Activated naive CD4-positive, alpha-beta T cell treated with anti-CD3 and anti-CD28 coated beads, Interleukin-2, amount 10 ng/mL, durations not matched to agents 7 days and 5 days (primary cell): ENCODE results near the gene SLC8A1.

ENCODE experiments used
- CTCF ChIA-PET: fragments of 350-600 bp; sonication (Branson Sonifier 250); formaldehyde crosslinking; loops from one replicate; lab custom pipeline; 2021; ENCODE audit warnings: antibody characterized with exemption; lab: Charles Lee
- DNase-seq: peaks from one replicate; pipeline ENCODE4 v3.0.0-alpha.2; 2020
- H3K27ac Mint-ChIP-seq: one replicate; pipeline ENCODE4 v1.8.0; 2021; ENCODE audit warnings: mild to moderate bottlenecking, moderate library complexity, mixed read lengths
- H3K27me3 Mint-ChIP-seq: one replicate; pipeline ENCODE4 v1.8.0; 2021; ENCODE audit warnings: mild to moderate bottlenecking, mixed read lengths
- H3K36me3 Mint-ChIP-seq: one replicate; pipeline ENCODE4 v1.8.0; 2021; ENCODE audit warnings: mixed read lengths
- H3K4me1 Mint-ChIP-seq: one replicate; pipeline ENCODE4 v1.8.0; 2021; ENCODE audit warnings: mixed read lengths
- H3K4me3 Mint-ChIP-seq: one replicate; pipeline ENCODE4 v1.8.0; 2021; ENCODE audit warnings: mild to moderate bottlenecking, moderate library complexity, mixed read lengths
- H3K9me3 Mint-ChIP-seq: one replicate; pipeline ENCODE4 v1.8.0; 2021; ENCODE audit warnings: mixed read lengths

Gene SLC8A1

DNA sequence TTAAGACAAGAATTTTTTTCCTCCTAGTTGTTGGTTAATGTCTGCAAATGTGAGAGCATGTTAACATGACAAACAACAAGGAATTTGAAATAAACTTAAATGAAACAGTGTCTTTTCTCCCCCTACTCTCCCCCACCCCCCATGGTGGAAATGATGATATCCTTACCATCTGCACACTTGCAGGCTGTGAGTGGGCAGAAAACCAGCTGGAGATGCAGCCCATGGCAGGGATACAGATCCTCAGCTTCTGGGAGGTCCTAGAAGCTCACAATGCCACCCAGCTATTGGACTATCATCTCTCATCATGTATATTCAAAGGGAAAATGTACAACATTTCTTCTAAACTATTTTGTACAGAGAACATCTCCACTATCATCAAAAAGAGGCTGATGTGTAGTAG, 196.8 kb downstream of the SLC8A1 start:
- Mint-ChIP-seq H3K36me3 (no peaks in the 10 kb centered on the region), H3K9me3 (no peaks in the 10 kb centered on the region), H3K4me1 (no peaks in the 10 kb centered on the region), H3K4me3 (no peak overlapping the region), H3K27ac (no peak overlapping the region), H3K27me3 (no peaks in the 10 kb centered on the region)
- no peak for DNase-seq
- CTCF ChIA-PET, result no interaction called here

DNA sequence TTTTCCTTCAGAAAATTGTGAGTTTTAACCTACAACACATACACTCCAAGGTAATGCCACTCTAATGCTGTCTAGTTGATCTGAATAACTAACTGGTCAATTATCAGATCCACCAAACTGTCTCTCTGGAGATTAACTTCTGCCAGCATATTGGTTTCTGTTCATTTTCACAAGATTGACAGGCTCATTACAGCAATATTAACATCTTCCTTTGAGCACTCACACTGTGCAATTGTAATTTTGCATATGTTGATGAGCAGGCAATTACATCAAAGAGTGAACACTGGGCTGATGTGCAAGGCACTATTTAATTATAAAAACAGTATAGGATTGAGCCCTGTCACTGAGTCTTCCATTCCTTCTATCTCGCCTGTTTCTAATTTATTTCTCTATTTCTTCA, 197.3 kb downstream of the SLC8A1 start:
- Mint-ChIP-seq H3K27ac (no peak overlapping the region), H3K36me3 (no peaks in the 10 kb centered on the region), H3K4me3 (no peak overlapping the region), H3K27me3 (no peaks in the 10 kb centered on the region), H3K4me1 (no peaks in the 10 kb centered on the region), H3K9me3 (no peaks in the 10 kb centered on the region)
- DNase-seq, result no peak
- CTCF ChIA-PET, result no interaction called here

DNA sequence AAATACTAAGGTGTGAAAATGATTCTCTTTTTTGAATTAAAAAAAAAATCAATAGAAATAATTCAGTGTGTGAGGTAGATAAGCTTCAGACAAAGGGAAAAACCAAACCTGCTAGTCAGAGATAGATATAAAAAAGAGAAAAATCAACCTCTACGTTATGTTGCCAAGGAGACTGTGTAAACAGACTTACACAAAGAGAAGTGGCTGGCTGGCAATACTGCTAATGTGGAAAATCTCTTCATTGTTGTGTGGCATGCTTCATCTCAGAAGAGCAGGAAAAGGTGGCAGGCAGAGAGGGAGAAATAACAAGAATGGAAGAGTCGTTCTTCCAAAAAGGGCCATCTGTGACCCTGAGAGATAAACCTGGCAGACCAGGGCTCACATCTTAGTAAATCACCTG, 200.8 kb downstream of the SLC8A1 start:
- CTCF ChIA-PET, result no interaction called here
- Mint-ChIP-seq H3K36me3 (no peaks in the 10 kb centered on the region), H3K27ac (no peak overlapping the region)

DNA sequence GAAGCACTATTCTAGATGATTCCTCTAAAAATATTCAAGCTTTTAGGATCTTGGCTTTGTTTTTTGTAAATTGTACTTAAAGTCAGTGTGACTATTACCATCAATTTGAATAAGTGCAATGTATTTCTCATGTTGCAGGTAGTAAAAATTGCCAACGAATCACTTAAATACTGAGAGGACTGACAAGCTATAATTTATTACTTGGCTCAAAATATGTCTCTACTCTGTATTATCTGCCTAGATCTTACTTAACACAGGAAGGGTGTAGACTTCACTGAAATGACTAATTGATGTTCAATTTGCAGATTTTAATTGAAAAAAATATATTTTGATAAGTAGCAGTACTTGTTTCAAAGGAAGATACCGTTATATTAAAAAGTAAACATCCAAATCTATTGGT, 202.3 kb downstream of the SLC8A1 start:
- peaks cover 3% of the 10 kb centered on the region for H3K27me3 Mint-ChIP-seq
- H3K27ac Mint-ChIP-seq, result no peak overlapping the region
- DNase-seq, result no peak
- no peaks in the 10 kb centered on the region for H3K9me3 Mint-ChIP-seq
- no peak overlapping the region for H3K4me3 Mint-ChIP-seq
- H3K36me3 Mint-ChIP-seq, result no peaks in the 10 kb centered on the region
- no peaks in the 10 kb centered on the region for H3K4me1 Mint-ChIP-seq
- CTCF ChIA-PET, result no interaction called here

More for the DNA sequence above, 200.8 kb downstream of the SLC8A1 start:
- H3K4me1 Mint-ChIP-seq, result no peaks in the 10 kb centered on the region
- no peaks in the 10 kb centered on the region for H3K27me3 Mint-ChIP-seq
- DNase-seq, result no peak
- H3K4me3 Mint-ChIP-seq, result no peak overlapping the region
- H3K9me3 Mint-ChIP-seq, result no peaks in the 10 kb centered on the region

DNA sequence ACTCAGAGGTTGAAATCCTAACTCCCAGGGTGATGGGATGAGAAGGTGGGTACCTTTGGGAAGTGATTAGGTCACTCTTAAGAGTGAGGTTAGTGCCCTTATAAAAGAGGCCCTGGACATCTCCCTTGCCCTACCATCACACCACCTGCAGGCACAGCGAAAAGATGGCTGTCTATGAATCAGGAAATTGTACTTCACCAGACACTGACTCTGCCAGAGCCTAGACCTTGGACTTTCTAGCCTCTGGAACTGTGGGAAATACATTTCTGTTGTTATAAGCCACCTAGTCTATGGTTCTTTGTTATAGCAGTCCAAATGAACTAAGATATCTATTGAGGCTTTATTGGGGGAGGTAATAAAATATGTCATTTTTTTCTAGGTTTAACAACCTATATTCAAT, 203.6 kb downstream of the SLC8A1 start:
- H3K36me3 Mint-ChIP-seq, result no peaks in the 10 kb centered on the region
- no peak overlapping the region for H3K4me3 Mint-ChIP-seq
- H3K4me1 Mint-ChIP-seq, result no peaks in the 10 kb centered on the region
- no peak overlapping the region for H3K27ac Mint-ChIP-seq
- no peaks in the 10 kb centered on the region for H3K9me3 Mint-ChIP-seq
- CTCF ChIA-PET, result no interaction called here
- peaks cover 3% of the 10 kb centered on the region for H3K27me3 Mint-ChIP-seq
- DNase-seq, result no peak

DNA sequence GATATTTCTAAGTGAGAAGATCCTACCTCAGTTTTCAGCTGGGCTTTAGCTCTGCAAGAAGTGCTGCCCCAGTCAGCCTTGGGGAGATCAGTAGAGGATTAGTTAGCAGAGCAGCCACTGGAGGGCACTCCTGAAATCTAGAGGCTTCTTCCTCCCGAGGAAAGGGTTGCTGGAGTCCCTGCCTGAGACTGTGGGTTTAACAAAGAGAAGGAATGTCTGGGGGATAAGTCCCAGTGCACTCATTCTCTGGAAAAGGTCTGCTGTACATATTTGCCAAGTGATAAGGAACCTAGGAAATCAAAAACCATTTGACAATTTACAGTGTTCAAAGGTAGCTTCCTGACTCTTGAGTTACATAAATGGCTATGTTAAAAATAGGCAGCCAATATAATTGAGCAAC, 207.2 kb downstream of the SLC8A1 start:
- Mint-ChIP-seq H3K27ac (no peak overlapping the region), H3K4me1 (no peaks in the 10 kb centered on the region), H3K9me3 (no peaks in the 10 kb centered on the region), H3K4me3 (no peak overlapping the region), H3K27me3 (peaks cover 3% of the 10 kb centered on the region), H3K36me3 (no peaks in the 10 kb centered on the region)
- DNase-seq, result no peak
- CTCF ChIA-PET, result interaction anchor here (0.8 to 1.8 kb wide), 5 partner anchors 12 to 333 kb away, joined by 3 to 4 read pairs (median 3); no protein-coding TSS in a partner anchor

DNA sequence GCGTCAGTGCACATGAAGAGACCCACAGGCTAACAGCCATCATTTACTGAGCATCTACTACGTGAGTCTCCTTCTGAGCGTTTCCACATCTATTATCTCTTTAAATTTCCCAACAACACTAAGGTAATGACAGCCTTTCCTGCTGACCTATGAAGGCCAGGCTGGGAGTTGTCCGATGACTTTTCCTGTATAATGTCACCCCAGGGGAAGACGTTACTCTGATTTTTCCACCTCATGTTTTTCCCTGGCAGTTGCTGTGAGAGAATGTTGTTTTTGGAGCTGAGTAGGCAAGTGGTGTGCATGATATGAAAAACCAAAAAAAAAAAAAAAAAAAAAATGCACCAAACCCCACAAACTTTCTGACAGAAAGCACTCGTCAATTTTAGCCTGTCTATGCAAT, 207.6 kb downstream of the SLC8A1 start:
- H3K36me3 Mint-ChIP-seq, result no peaks in the 10 kb centered on the region
- peaks cover 3% of the 10 kb centered on the region for H3K27me3 Mint-ChIP-seq
- no peak overlapping the region for H3K4me3 Mint-ChIP-seq
- H3K9me3 Mint-ChIP-seq, result no peaks in the 10 kb centered on the region
- DNase-seq, result no peak
- H3K27ac Mint-ChIP-seq, result no peak overlapping the region
- no peaks in the 10 kb centered on the region for H3K4me1 Mint-ChIP-seq
- CTCF ChIA-PET, result interaction anchor here (0.6 to 1.8 kb wide), 5 partner anchors 12 to 333 kb away, joined by 3 to 4 read pairs (median 3); no protein-coding TSS in a partner anchor

DNA sequence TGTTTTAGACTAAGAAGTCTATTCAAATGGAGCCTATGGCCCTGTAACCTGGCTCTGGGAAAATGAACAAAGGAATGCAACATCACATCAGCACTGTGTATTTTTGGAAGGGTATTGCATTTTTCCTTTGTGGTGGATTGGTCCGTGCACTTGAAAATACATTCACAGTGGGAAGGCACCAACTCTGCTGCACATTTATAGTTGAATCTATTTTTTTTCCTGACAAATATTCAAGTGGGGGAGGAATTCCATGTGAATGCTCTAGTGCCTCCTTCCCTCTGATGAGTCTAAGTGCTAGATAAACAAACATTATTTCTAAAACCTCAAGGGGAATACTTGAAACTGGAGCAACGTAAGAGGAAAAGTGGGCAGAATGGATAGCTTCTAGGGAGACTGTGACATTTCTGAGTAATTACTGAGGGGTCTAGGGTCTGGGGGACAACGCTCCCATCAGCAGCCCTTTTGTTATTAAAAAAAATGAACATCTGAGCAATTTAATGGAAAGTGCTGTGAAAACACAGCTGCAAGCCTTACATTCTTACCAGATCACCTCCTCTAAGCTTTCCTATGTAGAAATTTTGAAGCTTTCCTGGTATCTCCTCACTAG, 208.2 kb downstream of the SLC8A1 start:
- no peaks in the 10 kb centered on the region for H3K36me3 Mint-ChIP-seq
- H3K27me3 Mint-ChIP-seq, result peaks cover 3% of the 10 kb centered on the region
- no peak for DNase-seq
- H3K4me3 Mint-ChIP-seq, result no peak overlapping the region
- no peaks in the 10 kb centered on the region for H3K9me3 Mint-ChIP-seq
- H3K27ac Mint-ChIP-seq, result no peak overlapping the region
- no peaks in the 10 kb centered on the region for H3K4me1 Mint-ChIP-seq
- CTCF ChIA-PET, result interaction anchor here (0.6 to 1.8 kb wide), 4 partner anchors 207 to 332 kb away, joined by 3 to 4 read pairs (median 3); no protein-coding TSS in a partner anchor

DNA sequence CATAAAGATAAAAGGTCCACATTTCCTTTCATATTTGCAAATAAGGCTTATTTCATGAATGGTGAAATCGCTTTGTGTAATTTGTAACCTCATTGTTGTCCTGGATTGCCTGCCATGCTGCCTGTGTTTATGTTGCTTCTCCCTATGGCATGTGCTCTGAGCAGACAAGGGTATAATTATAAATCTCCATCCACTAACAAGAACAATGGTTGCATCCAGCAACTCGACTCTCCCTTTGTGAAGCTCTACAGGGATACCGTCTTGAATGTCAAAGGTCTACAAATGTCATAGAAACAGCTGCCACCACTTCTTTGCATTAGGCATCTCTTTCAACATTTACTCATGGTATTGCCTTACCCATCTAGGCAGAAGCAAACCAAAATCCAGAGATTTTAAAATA, 209.6 kb downstream of the SLC8A1 start:
- CTCF ChIA-PET, result no interaction called here
- no peak for DNase-seq
- Mint-ChIP-seq H3K36me3 (no peaks in the 10 kb centered on the region), H3K27me3 (peaks cover 3% of the 10 kb centered on the region), H3K4me3 (no peak overlapping the region), H3K27ac (no peak overlapping the region), H3K9me3 (no peaks in the 10 kb centered on the region), H3K4me1 (no peaks in the 10 kb centered on the region)

DNA sequence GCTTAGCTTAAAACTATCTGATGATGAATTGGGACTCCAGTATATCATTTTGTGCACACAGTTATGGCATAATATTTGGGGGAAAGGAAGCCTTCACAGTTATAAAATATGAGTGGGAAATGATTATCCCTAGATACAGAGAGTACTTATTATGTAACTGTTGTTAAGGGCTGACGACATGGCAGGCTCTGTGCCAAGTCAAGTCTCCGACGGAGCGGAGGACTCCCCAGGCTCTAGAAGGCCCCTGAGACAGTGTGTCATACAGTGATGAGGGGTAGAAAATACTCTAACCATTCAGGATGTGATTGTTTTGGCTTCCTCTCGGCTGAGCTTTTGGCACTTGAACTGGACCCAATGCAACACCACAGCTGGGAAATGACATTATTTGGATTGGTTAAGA, 211.8 kb downstream of the SLC8A1 start:
- CTCF ChIA-PET, result no interaction called here
- no peak for DNase-seq
- peaks cover 3% of the 10 kb centered on the region for H3K27me3 Mint-ChIP-seq
- H3K4me3 Mint-ChIP-seq, result no peak overlapping the region
- H3K9me3 Mint-ChIP-seq, result no peaks in the 10 kb centered on the region
- no peaks in the 10 kb centered on the region for H3K36me3 Mint-ChIP-seq
- no peak overlapping the region for H3K27ac Mint-ChIP-seq
- H3K4me1 Mint-ChIP-seq, result no peaks in the 10 kb centered on the region

DNA sequence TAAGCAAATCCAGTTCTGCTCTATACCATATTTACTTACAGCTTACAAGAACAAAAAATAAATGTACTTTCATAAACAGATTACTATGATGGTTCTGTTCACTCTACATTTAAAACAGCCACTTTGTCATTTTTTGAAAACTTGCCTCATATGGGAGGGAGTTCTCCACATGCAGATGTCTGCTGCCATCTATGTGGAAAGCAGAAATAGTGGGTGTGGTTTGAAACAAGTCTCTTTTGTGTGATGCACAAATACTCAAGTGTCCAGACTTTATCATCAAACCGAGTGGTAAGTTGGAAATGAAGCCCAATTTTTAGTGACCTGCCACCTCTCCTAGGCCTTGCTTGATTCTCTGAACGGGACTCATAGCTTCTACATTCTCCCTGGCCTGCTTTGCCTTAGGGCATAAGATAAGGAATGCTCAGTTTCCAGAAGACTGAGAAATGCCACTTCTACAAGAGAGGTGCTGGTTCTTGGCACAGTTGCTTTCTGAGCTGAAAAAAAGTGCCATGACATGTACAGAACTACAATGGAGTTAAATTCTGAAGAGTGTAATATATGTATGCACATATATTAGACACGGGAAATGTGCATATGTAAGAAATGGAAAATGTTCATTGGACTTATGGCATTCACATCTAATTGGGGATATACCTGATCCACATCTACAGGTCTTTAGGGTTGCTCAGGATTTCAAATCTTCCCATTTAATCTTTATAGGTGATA, 221.0 kb downstream of the SLC8A1 start:
- DNase-seq, result no peak
- Mint-ChIP-seq H3K36me3 (no peaks in the 10 kb centered on the region), H3K27ac (no peak overlapping the region)

DNA sequence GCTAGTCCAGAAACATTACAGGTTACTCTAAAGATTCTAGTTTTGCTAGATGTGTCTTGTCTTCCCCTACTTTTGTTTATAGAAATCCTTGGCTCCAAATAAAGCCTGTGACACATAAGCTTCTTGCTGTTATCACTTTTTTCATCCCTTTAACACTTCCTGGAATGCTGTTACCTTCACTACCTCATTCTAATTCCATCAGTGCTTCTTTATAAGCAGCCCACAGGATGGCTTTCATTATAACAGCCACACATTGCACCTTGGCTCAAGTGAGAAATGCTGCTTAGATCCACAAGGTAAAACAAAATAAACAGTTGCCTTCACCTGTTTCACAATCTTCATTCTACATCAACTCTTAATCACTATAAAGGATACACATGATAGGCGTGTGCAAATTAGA, 221.7 kb downstream of the SLC8A1 start:
- Mint-ChIP-seq H3K27ac (no peak overlapping the region), H3K4me3 (no peak overlapping the region), H3K4me1 (no peaks in the 10 kb centered on the region), H3K27me3 (no peaks in the 10 kb centered on the region), H3K36me3 (no peaks in the 10 kb centered on the region), H3K9me3 (no peaks in the 10 kb centered on the region)
- CTCF ChIA-PET, result no interaction called here
- DNase-seq, result no peak

More for the DNA sequence above, 221.0 kb downstream of the SLC8A1 start:
- Mint-ChIP-seq H3K9me3 (no peaks in the 10 kb centered on the region), H3K4me3 (no peak overlapping the region), H3K27me3 (no peaks in the 10 kb centered on the region), H3K4me1 (no peaks in the 10 kb centered on the region)
- CTCF ChIA-PET, result no interaction called here

DNA sequence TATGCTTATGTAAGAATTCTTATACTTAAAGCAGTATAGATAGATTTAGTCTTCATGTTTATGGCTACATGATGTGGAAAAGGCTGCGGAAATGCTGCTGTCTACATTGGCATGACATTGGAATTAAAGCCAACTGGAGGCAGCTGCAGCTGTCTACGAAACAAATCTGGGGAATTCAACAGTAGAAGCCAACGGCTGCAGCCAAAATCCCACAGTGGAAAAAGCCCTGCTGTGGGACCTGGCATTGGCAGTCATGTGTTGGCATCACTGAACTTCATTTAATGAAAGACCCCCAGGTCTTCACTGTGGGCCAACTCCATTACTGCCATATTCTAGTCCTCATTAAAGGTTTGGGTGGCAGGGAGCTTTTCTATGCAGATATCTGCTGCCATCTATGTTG, 223.6 kb downstream of the SLC8A1 start:
- no peaks in the 10 kb centered on the region for H3K9me3 Mint-ChIP-seq
- CTCF ChIA-PET, result no interaction called here
- H3K4me1 Mint-ChIP-seq, result no peaks in the 10 kb centered on the region

DNA sequence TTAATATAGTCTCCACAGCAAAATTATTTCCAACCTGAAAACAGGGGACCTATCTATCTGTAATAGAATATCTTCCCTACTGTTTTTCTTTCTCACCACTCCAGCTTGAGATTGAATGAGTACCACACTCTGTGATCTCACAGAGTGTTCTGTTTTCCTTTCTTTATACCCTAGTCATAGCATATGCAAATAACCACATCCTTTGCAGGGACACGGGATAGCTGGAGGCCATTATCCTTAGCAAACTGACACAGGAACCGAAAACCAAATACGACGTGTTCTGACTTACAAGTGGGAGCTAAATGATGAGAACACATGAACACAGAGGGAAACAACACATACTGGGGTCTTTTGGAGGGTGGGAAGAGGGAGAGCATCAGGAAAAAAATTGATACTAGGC, 224.7 kb downstream of the SLC8A1 start:
- Mint-ChIP-seq H3K27me3 (no peaks in the 10 kb centered on the region), H3K9me3 (no peaks in the 10 kb centered on the region)

More for the DNA sequence above, 223.6 kb downstream of the SLC8A1 start:
- Mint-ChIP-seq H3K36me3 (no peaks in the 10 kb centered on the region), H3K27me3 (no peaks in the 10 kb centered on the region), H3K4me3 (no peak overlapping the region), H3K27ac (no peak overlapping the region)
- no peak for DNase-seq

DNA sequence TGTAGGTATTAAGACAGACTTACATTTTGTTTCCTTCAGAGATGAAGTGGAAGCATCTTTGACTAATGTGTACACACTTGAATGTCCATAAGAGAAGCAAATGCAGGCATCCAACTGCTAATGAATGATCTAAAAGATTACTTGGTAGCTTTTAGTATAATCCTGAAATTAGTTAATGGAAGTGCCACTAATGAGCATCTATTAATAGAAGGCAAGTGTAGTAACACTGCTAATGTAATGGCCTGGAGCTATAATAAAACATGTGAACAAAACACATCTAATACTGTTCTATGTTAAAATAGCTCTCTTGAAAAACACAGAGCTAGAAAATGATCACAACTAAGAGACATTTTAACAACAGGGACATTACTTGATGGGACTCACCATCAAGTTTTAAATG, 225.3 kb downstream of the SLC8A1 start:
- H3K4me1 Mint-ChIP-seq, result no peaks in the 10 kb centered on the region
- no peak overlapping the region for H3K27ac Mint-ChIP-seq
- CTCF ChIA-PET, result no interaction called here
- H3K4me3 Mint-ChIP-seq, result no peak overlapping the region
- DNase-seq, result no peak
- no peaks in the 10 kb centered on the region for H3K9me3 Mint-ChIP-seq
- no peaks in the 10 kb centered on the region for H3K27me3 Mint-ChIP-seq
- no peaks in the 10 kb centered on the region for H3K36me3 Mint-ChIP-seq

More for the DNA sequence above, 224.7 kb downstream of the SLC8A1 start:
- Mint-ChIP-seq H3K4me3 (no peak overlapping the region), H3K27ac (no peak overlapping the region), H3K4me1 (no peaks in the 10 kb centered on the region), H3K36me3 (no peaks in the 10 kb centered on the region)
- no peak for DNase-seq
- CTCF ChIA-PET, result no interaction called here
